DOHH2 (cell line): ENCODE results near the gene PLPPR5.

ENCODE experiments used
- CTCF ChIP-seq: fragments of 200-600 bp; sonication (generic); IDR thresholded peaks from one replicate; pipeline ENCODE4 v1.5.1; 2014; ENCODE audit warnings: antibody characterized with exemption, mild to moderate bottlenecking, low read depth, low read length; ENCODE audit not compliant: poor library complexity, severe bottlenecking
- EZH2phosphoT487 ChIP-seq: fragments of 200-600 bp; sonication (generic); IDR thresholded peaks from 2 replicates; pipeline ENCODE4 v1.6.1; 2017; ENCODE audit warnings: borderline replicate concordance, mild to moderate bottlenecking, antibody characterized with exemption, low read length, moderate library complexity, mixed read lengths

- TF ChIP-seq CTCF = no peak
- no peak for TF ChIP-seq EZH2phosphoT487
Measured at GRCh38 chr1:98964198-98964597, 40.5 kb downstream of the PLPPR5 start.
